Measurements from ENCODE around the gene CD68.

GRCh38 chr17:7626307-7626706 lies 46.9 kb downstream of the CD68 start:
- TF ChIP-seq CTCF (IDR thresholded peaks at IDR 0.05), result no peak
- no peak for TF ChIP-seq POLR2A (IDR thresholded peaks at IDR 0.05)
